Adrenal gland (tissue), 12 donors: ENCODE measurements around the gene SYMPK. TPM values are rescaled to one million over a fixed set of nuclear protein-coding genes. Genes with fewer than 3 reads are reported as not detected.

Source experiments
- DNase-seq, 7 donors: peaks; one replicate each; pipeline ENCODE4 v3.0.0-alpha.2; 2019 to 2020
- H3K27ac ChIP-seq, 5 donors: fragments of 200-600 bp; sonication (generic) in 4 of 5; 1 replicate in 3 of 5; 2 replicates in 2 of 5; pipeline versions ENCODE4 v1.5.1 to v1.8.0; 2016 to 2020; ENCODE audit warnings: mild to moderate bottlenecking in 1 of 5
- H3K27me3 ChIP-seq: fragments of 200-600 bp; 2 replicates; pipeline ENCODE4 v1.8.0; 2021
- H3K36me3 ChIP-seq, 2 donors: fragments of 200-600 bp; replicated peaks in 1 of 2; 1 replicate in 1 of 2; 2 replicates in 1 of 2; pipeline versions ENCODE4 v1.5.1 to v1.8.0; 2018 to 2022
- H3K4me1 ChIP-seq, 2 donors: fragments of 200-600 bp; replicated peaks in 1 of 2; 1 replicate in 1 of 2; 2 replicates in 1 of 2; pipeline versions ENCODE4 v1.5.1 to v1.8.0; 2018 to 2021
- H3K4me3 ChIP-seq, 4 donors: fragments of 200-600 bp; sonication (generic) in 3 of 4; one replicate each; pipeline ENCODE4 v1.5.1; 2016 to 2018
- H3K9me3 ChIP-seq, 3 donors: fragments of 200-600 bp; sonication (generic) in 1 of 3; replicated peaks in 1 of 3; 1 replicate in 2 of 3; 2 replicates in 1 of 3; pipeline versions ENCODE4 v1.5.1 to v1.8.0; 2016 to 2021
- POLR2A ChIP-seq, 2 donors: fragments of 450-650 bp; IDR thresholded peaks; one replicate each; pipeline ENCODE4 v1.6.1; 2017; ENCODE audit warnings: antibody characterized with exemption in 2 of 2, mild to moderate bottlenecking in 2 of 2, moderate library complexity in 1 of 2
- WGBS, 4 donors: extraction: QIAGEN DNeasy Blood & Tissue Kit in 2 of 4; methylation state at CpG; one replicate each; pipeline versions ENCODE4 v1.1.5 to v1.1.7; 2013 to 2017; 5-methylcytosine and 5-hydroxymethylcytosine counted together
- intact Hi-C, 2 donors: fragments of 100-400 bp; cut with DNase I; formaldehyde crosslinking; loops; one replicate each; pipeline versions ENCODE4 v1.14.1 to v1.15.0; 2022 to 2023
- polyA plus RNA-seq, 3 donors: library from polyadenylated mRNA; stranded (reverse); fragments of 200-250 nt in 2 of 3; fragments of 350-450 nt in 1 of 3; fragmentation: Illumina TruSeq in 1 of 3; extraction: RNeasy Lipid Tissue Mini Kit (QIAGEN cat#74804) in 1 of 3; gene quantifications; one replicate each; pipeline ENCODE4 v1.2.3, GENCODE V29; 2013 to 2014
- total RNA-seq, 9 donors: library from RNA; depleted of rRNA in 4 of 9; stranded (reverse); fragments of >200 nt in 4 of 9; fragments of 120-200 nt in 1 of 9; fragmentation: NEBNext Ultra II Directional in 1 of 9; extraction: Animal tissue kit (Norgen Biotek cat#: 25700) in 1 of 9; gene quantifications; one replicate each; pipeline versions ENCODE4 v1.1.0 to v1.2.4, GENCODE V29; 2013 to 2023
- TF ChIP-seq, protein P1 (sequence below), 6 experiments: fragments of 450-650 bp in 4 of 6; fragments of 200-600 bp in 2 of 6; sonication (generic) in 1 of 6; IDR thresholded peaks; 1 replicate in 5 of 6; 2 replicates in 1 of 6; pipeline versions ENCODE4 v1.5.1 to v1.8.0; 2016 to 2021; ENCODE audit warnings: antibody characterized with exemption in 6 of 6, mild to moderate bottlenecking in 2 of 6, moderate library complexity in 1 of 6
- donor health status: healthy with polysubstance abuse.
- donor health status: Bipolar disorder and iron deficiency.
- donor health status: DM: yes; HTN: yes; CAD: no.
- donor health status: DM: no; HTN: no; CAD: no.
- donor health status: DM: no; HTN: no; CAD: no.
- donor health status: DM: yes; HTN: yes; CAD: no.

SYMPK gene
- total and polyA plus RNA-seq, 12 donors, result 32.2 to 313 (median 51.2) TPM

DNA sequence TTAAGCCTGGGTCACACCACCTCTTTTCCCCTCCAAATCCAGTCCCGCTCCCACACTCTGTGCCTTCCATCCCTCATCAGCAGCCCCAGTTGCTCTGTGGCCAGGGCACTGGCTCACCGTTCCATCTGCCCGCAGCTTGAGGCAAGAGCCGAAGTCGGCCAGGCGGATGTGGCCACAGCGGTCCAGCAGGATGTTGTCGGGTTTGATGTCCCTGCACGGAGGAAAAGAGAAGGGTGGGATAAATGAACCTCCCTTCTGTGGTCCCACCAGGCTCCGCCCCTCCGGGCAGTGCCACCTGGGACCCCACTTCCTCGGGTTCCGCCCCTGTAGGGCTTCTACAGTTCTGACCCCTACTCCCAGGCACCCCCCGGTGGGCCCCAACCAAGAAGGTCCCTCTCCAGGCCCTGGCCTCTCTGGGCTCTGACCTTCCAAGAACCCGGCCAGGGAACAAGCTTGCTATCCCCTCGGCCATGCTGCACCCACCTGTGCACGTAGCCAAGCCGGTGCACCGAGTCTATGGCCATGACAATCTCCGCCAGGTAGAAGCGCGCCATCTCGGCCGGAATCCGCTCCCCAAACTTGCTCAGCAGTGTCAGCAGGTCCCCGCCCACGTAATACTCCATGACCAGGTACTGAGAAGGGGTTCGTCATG lies 84.8 kb downstream of the SYMPK start:
- no peak overlapping the region for H3K27ac ChIP-seq
- H3K4me3 ChIP-seq, result no peak overlapping the region
- intact Hi-C loops, result no loop called here
- H3K4me1 ChIP-seq, result peaks cover 30 to 32% of the 10 kb centered on the region in 2 donors
- peak in 2 of 7 donors; percentile 35 to 44 for DNase-seq
- 90 to 97% (median 95%) methylated on average over 18 to 28 of the region's 28 CpGs for WGBS, 4 donors
- H3K36me3 ChIP-seq, result peaks cover 0 to 30% of the 10 kb centered on the region in 2 donors
- H3K27me3 ChIP-seq, result no peaks in the 10 kb centered on the region
- TF ChIP-seq POLR2A (IDR thresholded peaks at IDR 0.05), result no peak
- TF ChIP-seq, protein P1, sequence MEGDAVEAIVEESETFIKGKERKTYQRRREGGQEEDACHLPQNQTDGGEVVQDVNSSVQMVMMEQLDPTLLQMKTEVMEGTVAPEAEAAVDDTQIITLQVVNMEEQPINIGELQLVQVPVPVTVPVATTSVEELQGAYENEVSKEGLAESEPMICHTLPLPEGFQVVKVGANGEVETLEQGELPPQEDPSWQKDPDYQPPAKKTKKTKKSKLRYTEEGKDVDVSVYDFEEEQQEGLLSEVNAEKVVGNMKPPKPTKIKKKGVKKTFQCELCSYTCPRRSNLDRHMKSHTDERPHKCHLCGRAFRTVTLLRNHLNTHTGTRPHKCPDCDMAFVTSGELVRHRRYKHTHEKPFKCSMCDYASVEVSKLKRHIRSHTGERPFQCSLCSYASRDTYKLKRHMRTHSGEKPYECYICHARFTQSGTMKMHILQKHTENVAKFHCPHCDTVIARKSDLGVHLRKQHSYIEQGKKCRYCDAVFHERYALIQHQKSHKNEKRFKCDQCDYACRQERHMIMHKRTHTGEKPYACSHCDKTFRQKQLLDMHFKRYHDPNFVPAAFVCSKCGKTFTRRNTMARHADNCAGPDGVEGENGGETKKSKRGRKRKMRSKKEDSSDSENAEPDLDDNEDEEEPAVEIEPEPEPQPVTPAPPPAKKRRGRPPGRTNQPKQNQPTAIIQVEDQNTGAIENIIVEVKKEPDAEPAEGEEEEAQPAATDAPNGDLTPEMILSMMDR (IDR thresholded peaks at IDR 0.05), result no peak
- H3K9me3 ChIP-seq, result no peaks in the 10 kb centered on the region

DNA sequence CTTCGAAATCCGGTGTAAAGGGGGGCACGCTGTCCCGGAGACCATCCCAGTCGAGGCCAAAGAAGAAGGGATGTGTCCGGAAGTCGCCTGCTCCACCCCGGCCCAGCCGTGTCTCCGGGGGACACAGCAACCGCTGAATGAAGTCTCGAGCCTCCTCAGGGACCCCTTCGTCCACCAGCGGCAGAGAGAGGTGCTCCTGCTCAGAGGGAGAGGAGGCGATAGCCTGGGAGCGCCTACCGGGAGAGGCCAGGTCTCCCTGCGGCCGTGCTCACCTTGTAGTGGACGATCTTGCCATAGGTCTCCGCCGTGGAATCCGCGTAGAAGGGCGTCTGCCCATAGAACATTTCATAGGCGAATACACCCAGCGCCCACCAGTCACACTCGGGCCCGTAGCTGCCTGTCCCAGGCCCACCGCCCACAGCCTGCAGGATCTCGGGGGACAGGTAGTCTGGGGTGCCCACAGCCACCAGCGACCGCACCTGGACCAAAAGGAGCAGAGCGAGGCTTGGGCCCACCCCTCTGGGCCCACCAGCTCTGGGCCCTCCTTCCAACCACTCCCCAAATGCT lies 85.5 kb downstream of the SYMPK start:
- H3K9me3 ChIP-seq, result no peaks in the 10 kb centered on the region
- no peaks in the 10 kb centered on the region for H3K27me3 ChIP-seq
- intact Hi-C loops, result no loop called here
- H3K27ac ChIP-seq, result no peak overlapping the region
- peaks cover 0 to 30% of the 10 kb centered on the region in 2 donors for H3K36me3 ChIP-seq
- no peak for DNase-seq
- TF ChIP-seq, protein P1 (IDR thresholded peaks at IDR 0.05), result no peak
- TF ChIP-seq POLR2A (IDR thresholded peaks at IDR 0.05), result no peak
- WGBS, 4 donors, result 92 to 94% (median 93%) methylated on average over 19 to 34 of the region's 34 CpGs
- peaks cover 23 to 27% of the 10 kb centered on the region in 2 donors for H3K4me1 ChIP-seq
- H3K4me3 ChIP-seq, result no peak overlapping the region

DNA sequence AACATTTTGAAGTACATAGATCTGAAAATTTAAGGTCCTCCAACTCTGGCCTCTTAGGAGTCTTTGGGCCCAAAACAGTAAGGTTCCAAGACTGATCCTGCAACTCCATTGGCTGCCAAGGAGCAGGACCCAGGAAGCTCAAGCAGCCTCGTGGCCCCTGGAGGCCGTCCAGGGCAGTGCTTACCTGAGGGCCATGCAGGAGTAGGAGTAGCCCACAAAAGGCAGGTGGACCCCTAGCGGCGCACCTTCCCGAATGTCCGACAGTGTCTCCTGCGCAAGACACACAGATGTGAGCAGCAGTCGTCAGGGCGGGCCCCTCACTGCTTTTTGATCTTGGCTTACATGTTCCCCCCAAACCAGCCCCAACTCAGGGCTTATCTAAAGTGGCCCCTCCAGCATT lies 88.2 kb downstream of the SYMPK start:
- H3K27me3 ChIP-seq, result no peaks in the 10 kb centered on the region
- H3K27ac ChIP-seq, result no peak overlapping the region
- no peak overlapping the region for H3K4me3 ChIP-seq
- 85 to 87% (median 86%) methylated on average over 9 of the region's 9 CpGs for WGBS, 4 donors
- H3K4me1 ChIP-seq, result peaks cover 5 to 17% of the 10 kb centered on the region in 2 donors
- peaks cover 0 to 39% of the 10 kb centered on the region in 2 donors for H3K36me3 ChIP-seq
- TF ChIP-seq, protein P1 (IDR thresholded peaks at IDR 0.05), result no peak
- no peak for TF ChIP-seq POLR2A (IDR thresholded peaks at IDR 0.05)
- no peaks in the 10 kb centered on the region for H3K9me3 ChIP-seq
- intact Hi-C loops, result no loop called here
- no peak for DNase-seq

DNA sequence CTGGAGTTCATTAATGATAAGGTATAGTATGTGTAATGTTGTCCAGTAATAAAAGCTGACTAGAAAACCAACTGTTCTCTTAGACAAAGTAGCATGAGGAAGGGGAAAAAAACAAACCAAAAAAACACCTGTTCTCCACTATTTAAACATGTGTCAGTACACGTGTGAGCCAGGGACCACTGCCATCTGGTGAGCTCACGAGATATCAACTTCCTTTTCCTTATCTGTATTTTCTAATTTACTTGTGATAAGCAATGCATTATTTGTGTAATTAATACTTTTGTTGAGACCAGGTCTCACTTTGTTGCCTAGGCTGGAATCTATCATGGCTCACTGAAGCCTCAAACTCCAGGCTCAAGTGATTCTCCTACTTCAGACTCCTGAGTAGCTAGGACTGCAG lies 89.6 kb downstream of the SYMPK start:
- no peak overlapping the region for H3K27ac ChIP-seq
- 21 to 35% (median 29%) methylated on average over 2 of the region's 2 CpGs for WGBS, 4 donors

More for the DNA sequence above, 89.6 kb downstream of the SYMPK start:
- H3K4me1 ChIP-seq, result peaks cover 0 to 10% of the 10 kb centered on the region in 2 donors
- no peak for DNase-seq
- intact Hi-C loops, result no loop called here
- H3K27me3 ChIP-seq, result no peaks in the 10 kb centered on the region
- H3K36me3 ChIP-seq, result peaks cover 0 to 37% of the 10 kb centered on the region in 2 donors
- no peak for TF ChIP-seq POLR2A (IDR thresholded peaks at IDR 0.05)
- TF ChIP-seq, protein P1 (IDR thresholded peaks at IDR 0.05), result no peak
- no peaks in the 10 kb centered on the region for H3K9me3 ChIP-seq
- no peak overlapping the region for H3K4me3 ChIP-seq
